Stromal cell of bone marrow (primary cell): Measurements from ENCODE around the gene ATP5F1D.

Source experiments
- DNase-seq: peaks from one replicate; pipeline ENCODE4 v3.0.0-alpha.2; 2012; ENCODE audit warnings: low read depth

The ATP5F1D gene

GRCh38 chr19:1270854-1271527 is 29.4 kb downstream of the ATP5F1D start:
- no peak for DNase-seq

GRCh38 chr19:1271528-1272422 is 30.2 kb downstream of the ATP5F1D start:
- DNase-seq, result no peak

GRCh38 chr19:1272423-1273262 is 31.1 kb downstream of the ATP5F1D start:
- DNase-seq, result no peak

GRCh38 chr19:1273263-1274041 is 31.9 kb downstream of the ATP5F1D start:
- DNase-seq, result no peak

GRCh38 chr19:1274081-1274851 is 32.7 kb downstream of the ATP5F1D start:
- no peak for DNase-seq

GRCh38 chr19:1274852-1275259 is 33.3 kb downstream of the ATP5F1D start:
- no peak for DNase-seq

GRCh38 chr19:1275260-1275975 is 33.9 kb downstream of the ATP5F1D start, which contains the start of gene FAM174C:
Gene FAM174C (plus strand): TSS chr19:1275530. CDS start chr19:1275550, 20 bp downstream.
- peak; percentile 92 for DNase-seq

GRCh38 chr19:1275976-1276627 is 34.6 kb downstream of the ATP5F1D start:
- DNase-seq, result no peak

GRCh38 chr19:1276628-1277022 is 35.1 kb downstream of the ATP5F1D start:
- no peak for DNase-seq

GRCh38 chr19:1277061-1277460 is 35.5 kb downstream of the ATP5F1D start:
- no peak for DNase-seq

GRCh38 chr19:1278074-1278473 is 36.5 kb downstream of the ATP5F1D start:
- DNase-seq, result no peak

GRCh38 chr19:1278713-1279660 is 37.4 kb downstream of the ATP5F1D start:
- DNase-seq, result no peak

- peak; percentile 54 for DNase-seq
Observed at GRCh38 chr19:1279782-1280341, 38.3 kb downstream of the ATP5F1D start.

GRCh38 chr19:1280636-1281568 is 39.4 kb downstream of the ATP5F1D start:
- no peak for DNase-seq

GRCh38 chr19:1281569-1282287 is 40.2 kb downstream of the ATP5F1D start:
- no peak for DNase-seq

GRCh38 chr19:1282588-1283206 is 41.1 kb downstream of the ATP5F1D start:
- no peak for DNase-seq
